ENCODE data around the gene RCOR1. TPM values are rescaled to one million over a fixed set of nuclear protein-coding genes. Genes with fewer than 3 reads are reported as not detected.

Gene RCOR1
- total RNA-seq, 1 experiment from 2014 or later, result 34.1 TPM

DNA sequence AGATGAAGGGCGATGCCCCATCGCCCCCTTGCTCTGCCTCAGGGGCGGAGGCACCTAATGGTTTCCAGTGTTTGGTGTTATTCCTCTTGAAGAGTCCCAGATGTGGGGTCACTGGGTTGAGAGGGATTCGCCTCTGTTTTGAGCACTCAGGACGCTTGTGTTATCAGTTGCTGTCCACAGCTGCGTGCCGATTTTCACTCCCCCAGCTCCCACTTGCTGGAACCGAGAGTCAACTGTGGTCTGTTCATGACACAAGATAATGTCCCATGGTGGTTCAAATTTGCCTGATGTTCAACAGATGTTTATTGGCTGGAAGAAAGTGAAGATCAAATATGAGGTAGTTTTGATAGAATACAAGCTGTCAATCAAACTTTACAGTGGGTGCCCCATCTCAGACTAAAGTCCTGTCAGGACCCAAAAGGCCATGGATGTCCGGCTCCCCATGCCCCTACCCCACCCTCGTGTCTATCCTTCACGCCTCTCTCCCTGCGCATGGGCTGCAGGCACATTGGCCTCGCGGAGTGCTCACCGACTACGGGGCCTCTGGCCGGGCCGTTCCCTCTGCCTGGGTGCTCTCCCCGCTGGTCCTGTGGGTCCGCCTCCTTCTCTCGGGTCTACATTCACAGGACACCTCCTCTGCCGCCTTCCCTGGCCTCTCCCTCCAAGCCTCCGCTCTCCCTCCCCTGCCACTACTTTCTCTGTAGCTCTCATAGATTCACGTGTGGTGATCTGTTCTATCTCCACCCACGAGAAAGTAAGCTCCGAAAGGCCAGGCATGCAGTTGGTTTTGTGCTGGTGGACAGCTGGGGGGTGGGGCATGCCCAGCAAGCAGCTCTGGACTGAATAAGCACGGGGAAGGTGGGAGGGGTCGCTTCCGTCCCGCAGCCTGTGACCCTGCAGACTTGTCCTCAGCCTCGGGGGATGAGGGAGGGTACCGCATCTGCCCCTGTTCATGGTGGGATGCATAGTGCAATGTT lies 178.0 kb downstream of the RCOR1 start:
- H3K56ac ChIP-seq (ENCODE audit: insufficient read length, low read depth, low read length), result no peak overlapping the region
- no peak overlapping the region for H2AK5ac ChIP-seq (ENCODE audit: insufficient read length, low read length)
- no peak overlapping the region for H3K9ac ChIP-seq (ENCODE audit: extremely low read depth, insufficient read length, low read length)
- no peak overlapping the region for H3T11ph ChIP-seq (ENCODE audit: low read length)
- H3K79me1 ChIP-seq (ENCODE audit: insufficient read depth, low read depth, low read length, poor library complexity, severe bottlenecking), result no peaks in the 10 kb centered on the region
- no peaks in the 10 kb centered on the region for H3K23me2 ChIP-seq (ENCODE audit: insufficient read length, low read depth, low read length, poor library complexity, severe bottlenecking)
- peaks cover 9 to 16% of the 10 kb centered on the region in 2 experiments for H3K4me1 Mint-ChIP-seq
- no peaks in the 10 kb centered on the region for H4K20me1 ChIP-seq (ENCODE audit: control insufficient read depth, insufficient read depth, insufficient read length)
- no peak overlapping the region for H4K5ac ChIP-seq (ENCODE audit: insufficient read length, low read depth, low read length)
- H3K23ac ChIP-seq (ENCODE audit: insufficient read length, low read depth, low read length), result no peak overlapping the region
- no peaks in the 10 kb centered on the region for H3K36me3 Mint-ChIP-seq (ENCODE audit: insufficient read depth in 1 of 3, low read depth in 3 of 3)
- H2BK15ac ChIP-seq (ENCODE audit: low read depth, low read length), result no peak overlapping the region
- no peaks in the 10 kb centered on the region; a peak in 2 of 5 replicates for H3K9me3 Mint-ChIP-seq
- no peak overlapping the region for H2BK5ac ChIP-seq (ENCODE audit: insufficient read length, low read length)
- H2BK12ac ChIP-seq (ENCODE audit: insufficient read length, low read depth, low read length), result no peak overlapping the region
- no peak overlapping the region; the same call in 1 of the 2 replicates for H3K14ac ChIP-seq (ENCODE audit: insufficient read depth, low read length)
- no peak overlapping the region for H3K4me2 ChIP-seq (ENCODE audit: insufficient read depth, insufficient read length, low read length)
- H4K91ac ChIP-seq (ENCODE audit: insufficient read length, low read depth, low read length), result no peak overlapping the region
- H3K4ac ChIP-seq (ENCODE audit: low read depth, low read length), result no peak overlapping the region
- H4K8ac ChIP-seq (replicated peaks; ENCODE audit: insufficient read length, low read depth, low read length), result no peak overlapping the region
- no peak overlapping the region for H2BK120ac ChIP-seq (ENCODE audit: low read depth, low read length, poor library complexity, severe bottlenecking)
- no peak overlapping the region for H3K27ac Mint-ChIP-seq
- TF ChIP-seq, protein P1, sequence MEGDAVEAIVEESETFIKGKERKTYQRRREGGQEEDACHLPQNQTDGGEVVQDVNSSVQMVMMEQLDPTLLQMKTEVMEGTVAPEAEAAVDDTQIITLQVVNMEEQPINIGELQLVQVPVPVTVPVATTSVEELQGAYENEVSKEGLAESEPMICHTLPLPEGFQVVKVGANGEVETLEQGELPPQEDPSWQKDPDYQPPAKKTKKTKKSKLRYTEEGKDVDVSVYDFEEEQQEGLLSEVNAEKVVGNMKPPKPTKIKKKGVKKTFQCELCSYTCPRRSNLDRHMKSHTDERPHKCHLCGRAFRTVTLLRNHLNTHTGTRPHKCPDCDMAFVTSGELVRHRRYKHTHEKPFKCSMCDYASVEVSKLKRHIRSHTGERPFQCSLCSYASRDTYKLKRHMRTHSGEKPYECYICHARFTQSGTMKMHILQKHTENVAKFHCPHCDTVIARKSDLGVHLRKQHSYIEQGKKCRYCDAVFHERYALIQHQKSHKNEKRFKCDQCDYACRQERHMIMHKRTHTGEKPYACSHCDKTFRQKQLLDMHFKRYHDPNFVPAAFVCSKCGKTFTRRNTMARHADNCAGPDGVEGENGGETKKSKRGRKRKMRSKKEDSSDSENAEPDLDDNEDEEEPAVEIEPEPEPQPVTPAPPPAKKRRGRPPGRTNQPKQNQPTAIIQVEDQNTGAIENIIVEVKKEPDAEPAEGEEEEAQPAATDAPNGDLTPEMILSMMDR (conservative IDR thresholded peaks at IDR 0.05), result no peak
- H3K18ac ChIP-seq (ENCODE audit: insufficient read length, low read depth, low read length), result no peak overlapping the region
- H2AFZ ChIP-seq (ENCODE audit: low read length), result no peak overlapping the region
- H3K27me3 Mint-ChIP-seq (ENCODE audit: low read depth), result peaks cover 3% of the 10 kb centered on the region
- H3K79me2 ChIP-seq (ENCODE audit: insufficient read depth, low read length), result no peaks in the 10 kb centered on the region
- H3K4me3 Mint-ChIP-seq, result no peak overlapping the region; a peak in 1 of 5 replicates
- no CpG with 5 or more reads among the region's 32 CpGs for WGBS (ENCODE audit: extremely low coverage, insufficient read length, low lambda C conversion rate)
- H2BK20ac ChIP-seq (ENCODE audit: low read depth, low read length, poor library complexity, severe bottlenecking), result no peak overlapping the region
- no peak overlapping the region for H3K27ac ChIP-seq (ENCODE audit: insufficient read length, low read depth, low read length)
- H3K9me3 ChIP-seq (ENCODE audit: control insufficient read depth, low read depth, low read length), result no peaks in the 10 kb centered on the region
- no peaks in the 10 kb centered on the region; the same call in 1 of the 2 replicates for H3K4me1 ChIP-seq (ENCODE audit: insufficient read depth, low read length)
- DNase-seq, result peak; percentile 30
- no peaks in the 10 kb centered on the region for H3K27me3 ChIP-seq (ENCODE audit: insufficient read depth, low read length)
